Measurements from ENCODE around the gene UBE2QL1. TPM values are rescaled to one million over a fixed set of nuclear protein-coding genes. Genes with fewer than 3 reads are reported as not detected.

Gene UBE2QL1
- total and polyA plus RNA-seq, 2 of the 8 experiments (the other 6 are each of a cell fraction or from before 2014, with no cell fraction given), result 0.43 to 0.65 TPM

DNA sequence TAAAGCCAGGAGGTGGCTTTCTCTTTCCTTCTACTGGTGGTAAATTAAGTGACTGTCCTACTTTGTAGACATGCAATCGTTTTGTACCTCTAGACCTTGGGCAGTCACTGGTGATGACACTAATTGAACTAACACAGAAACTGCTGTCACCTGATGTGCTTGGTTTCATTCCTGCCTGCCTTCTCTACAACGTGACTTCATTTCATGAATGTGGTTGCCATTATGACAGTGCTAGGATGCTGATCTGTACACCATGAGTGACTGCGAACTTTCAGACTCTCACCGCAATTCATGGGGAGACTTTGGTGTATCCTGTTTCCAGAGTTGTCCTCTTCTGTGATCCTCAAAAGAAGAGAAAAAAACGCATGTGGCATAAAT, 47.5 kb downstream of the UBE2QL1 start:
- Histone ChIP-seq H3K79me1 (ENCODE audit: low read depth, low read length) (no peaks in the 10 kb centered on the region), H3K14ac (ENCODE audit: insufficient read length) (no peak overlapping the region), H3K36me3 (ENCODE audit: control insufficient read depth in 2 of 4, insufficient read depth in 4 of 4, low read length in 3 of 4) (no peaks in the 10 kb centered on the region), H2BK12ac (ENCODE audit: low read depth, low read length) (no peak overlapping the region), H2AFZ (ENCODE audit: low read length) (no peak overlapping the region), H3K27me3 (replicated peaks in 1 of 4; ENCODE audit: control insufficient read depth in 3 of 4, extremely low read depth in 1 of 4, insufficient read depth in 3 of 4, low read length in 3 of 4) (peaks cover 0 to 7% (median 2%) of the 10 kb centered on the region in 4 experiments; a peak in 5 of 7 replicates), H3K27ac (ENCODE audit: low read depth, low read length) (no peak overlapping the region), H3K4me2 (ENCODE audit: insufficient read depth in 1 of 2, low read depth in 2 of 2, low read length in 2 of 2) (no peak overlapping the region), H3K9ac (replicated peaks in 1 of 4; ENCODE audit: extremely low read depth in 1 of 4, low read depth in 3 of 4, low read length in 3 of 4) (no peak overlapping the region), H2BK15ac (ENCODE audit: low read length) (no peak overlapping the region), H2BK5ac (ENCODE audit: low read depth, low read length) (no peak overlapping the region), H3K18ac (ENCODE audit: extremely low read depth, low read length) (no peak overlapping the region), H2BK20ac (ENCODE audit: low read length) (no peak overlapping the region), H3K79me2 (ENCODE audit: control insufficient read depth in 1 of 2, insufficient read depth in 2 of 2, low read length in 2 of 2) (no peaks in the 10 kb centered on the region), H3K4ac (replicated peaks; ENCODE audit: insufficient read length, low read depth, low read length) (no peak overlapping the region), H3K9me3 (ENCODE audit: insufficient read depth in 2 of 2, low read depth in 1 of 2, low read length in 1 of 2) (no peaks in the 10 kb centered on the region), H3K4me3 (ENCODE audit: extremely low read depth in 1 of 4, insufficient read depth in 2 of 4, low read depth in 3 of 4, low read length in 4 of 4) (no peak overlapping the region), H2AK5ac (ENCODE audit: low read depth, low read length) (no peak overlapping the region), H4K8ac (ENCODE audit: extremely low read depth, insufficient read depth, low read length) (no peak overlapping the region), H3K4me1 (replicated peaks in 1 of 4; ENCODE audit: control insufficient read depth in 3 of 4, insufficient read depth in 4 of 4, low read length in 3 of 4) (peaks cover 6 to 9% (median 7%) of the 10 kb centered on the region in 4 experiments), H4K91ac (replicated peaks; ENCODE audit: insufficient read length, low read length) (no peak overlapping the region), H3K56ac (replicated peaks; ENCODE audit: insufficient read length, low read depth, low read length) (no peak overlapping the region), H3K23me2 (ENCODE audit: low read depth, low read length) (no peaks in the 10 kb centered on the region; the same call in 1 of the 2 replicates), H4K20me1 (replicated peaks in 1 of 2; ENCODE audit: control insufficient read depth in 1 of 2, insufficient read depth in 2 of 2, low read length in 2 of 2) (no peaks in the 10 kb centered on the region), H4K5ac (ENCODE audit: insufficient read length, low read depth, low read length) (no peak overlapping the region), H2BK120ac (replicated peaks; ENCODE audit: low read depth, low read length) (no peak overlapping the region), H3K23ac (ENCODE audit: insufficient read length) (no peak overlapping the region)
- ChIA-PET POLR2A (ENCODE audit: partially characterized antibody) (no interaction called here), CTCF (ENCODE audit: partially characterized antibody) (no interaction called here)
- WGBS, 2 experiments (ENCODE audit: extremely low coverage in 1 of 2, insufficient coverage in 1 of 2, insufficient read length in 1 of 2, insufficient replicate concordance in 2 of 2, low coverage in 1 of 2, low lambda C conversion rate in 2 of 2, missing lambda C conversion rate in 1 of 2), result 90% methylated on average over 5 of the region's 5 CpGs; no CpG with 5 or more reads in 1 of the 2 experiments
- FAIRE-seq, result no peak
- no peak for DNase-seq (ENCODE audit: low read depth in 1 of 2, low spot score in 2 of 2)
- no peak for TF ChIP-seq RAD21 (IDR thresholded peaks at IDR 0.05 in 1 of 2, conservative IDR thresholded peaks at IDR 0.05 in 1 of 2; ENCODE audit: low read depth in 2 of 2, low read length in 2 of 2)
- no peak for TF ChIP-seq BCL11A (IDR thresholded peaks at IDR 0.05; ENCODE audit: low read depth in 2 of 2, low read length in 2 of 2)
- no peak for TF ChIP-seq TAF1 (IDR thresholded peaks at IDR 0.05; ENCODE audit: low read depth, low read length)

Measured in H1 (cell line).